ENCODE results near the gene ZNF561.

- TF ChIP-seq CTCF (IDR thresholded peaks at IDR 0.05) (no peak), POLR2A (IDR thresholded peaks at IDR 0.05) (no peak)
Measured at GRCh38 chr19:9644472-9644871, 23.4 kb upstream of the ZNF561 start.
